Coronary artery (tissue), 2 donors: ENCODE results near the gene G3BP2.
"Not testable (repeated sequence)": the region's sequence is repeated elsewhere in the genome, so short reads cannot be mapped to it uniquely, and the experiment has no call there.

ENCODE experiments used
- DNase-seq: peaks from one replicate; pipeline ENCODE4 v3.0.0-alpha.2; 2017; ENCODE audit warnings: low spot score
- H3K27ac ChIP-seq, 2 donors: fragments of 200-600 bp; sonication (generic); one replicate each; pipeline ENCODE4 v1.5.1; 2016 to 2019
- H3K4me3 ChIP-seq: fragments of 200-600 bp; sonication (generic); 2 replicates; pipeline ENCODE4 v1.5.1; 2016; ENCODE audit warnings: mild to moderate bottlenecking, moderate library complexity
- TF ChIP-seq, protein P1 (sequence below): fragments of 200-600 bp; sonication (generic); IDR thresholded peaks from one replicate; pipeline ENCODE4 v1.5.1; 2019; ENCODE audit warnings: antibody characterized with exemption

G3BP2 gene

DNA sequence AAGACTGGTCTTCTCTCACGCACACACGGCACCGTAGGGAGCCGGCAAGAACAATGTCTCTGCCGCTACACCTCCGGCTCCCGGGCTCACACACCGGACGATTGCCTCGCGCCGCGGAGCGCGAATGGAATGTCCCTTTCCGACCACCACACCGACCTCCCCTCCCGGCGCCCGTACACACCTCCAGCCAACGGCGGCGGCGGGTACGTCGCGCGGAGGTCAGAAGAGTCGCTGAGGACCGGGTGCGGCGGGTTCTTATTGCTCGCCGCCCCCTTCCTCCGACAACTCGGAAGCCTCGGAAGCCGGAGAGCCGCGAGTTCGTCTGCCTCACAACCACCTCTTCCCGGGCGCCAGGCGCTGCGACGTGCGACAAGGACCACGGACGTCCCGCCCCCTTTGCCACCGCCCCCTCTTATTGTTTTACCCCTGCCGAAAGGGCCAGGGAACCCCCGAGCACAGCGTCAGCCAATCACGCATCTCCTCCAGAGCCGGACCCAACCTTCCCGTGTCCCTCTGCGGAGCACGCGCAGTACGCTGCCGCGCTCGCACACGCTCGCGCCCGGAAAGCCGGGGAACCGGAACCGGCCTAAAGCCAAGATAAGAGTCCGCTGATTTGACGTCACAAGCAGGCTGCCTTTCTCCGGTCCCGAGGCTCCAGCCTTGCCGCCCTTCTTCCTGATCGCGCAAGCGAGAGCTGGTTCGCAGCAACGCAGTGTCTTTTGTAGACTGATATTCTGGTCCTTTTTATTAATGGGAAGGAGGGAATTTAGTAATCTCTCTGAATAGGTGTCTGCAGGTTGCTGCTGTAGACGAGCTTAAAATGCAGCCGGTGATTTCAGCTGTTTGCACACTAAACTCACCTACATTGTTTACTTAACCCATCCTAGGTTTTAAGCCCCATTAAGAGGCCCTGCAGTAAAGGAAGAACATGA is at the start of gene G3BP2:
Gene G3BP2 (minus strand): TSS at position 385 of the 932 bp plus-strand sequence. CDS start 11,386 bp downstream, outside the sequence.
- Histone ChIP-seq H3K4me3 (peak within 1 kb of the TSS; percentile 94), H3K27ac (peak within 1 kb of the TSS; percentile 95 to 99)
- peak; percentile 99 for DNase-seq
- TF ChIP-seq, protein P1, sequence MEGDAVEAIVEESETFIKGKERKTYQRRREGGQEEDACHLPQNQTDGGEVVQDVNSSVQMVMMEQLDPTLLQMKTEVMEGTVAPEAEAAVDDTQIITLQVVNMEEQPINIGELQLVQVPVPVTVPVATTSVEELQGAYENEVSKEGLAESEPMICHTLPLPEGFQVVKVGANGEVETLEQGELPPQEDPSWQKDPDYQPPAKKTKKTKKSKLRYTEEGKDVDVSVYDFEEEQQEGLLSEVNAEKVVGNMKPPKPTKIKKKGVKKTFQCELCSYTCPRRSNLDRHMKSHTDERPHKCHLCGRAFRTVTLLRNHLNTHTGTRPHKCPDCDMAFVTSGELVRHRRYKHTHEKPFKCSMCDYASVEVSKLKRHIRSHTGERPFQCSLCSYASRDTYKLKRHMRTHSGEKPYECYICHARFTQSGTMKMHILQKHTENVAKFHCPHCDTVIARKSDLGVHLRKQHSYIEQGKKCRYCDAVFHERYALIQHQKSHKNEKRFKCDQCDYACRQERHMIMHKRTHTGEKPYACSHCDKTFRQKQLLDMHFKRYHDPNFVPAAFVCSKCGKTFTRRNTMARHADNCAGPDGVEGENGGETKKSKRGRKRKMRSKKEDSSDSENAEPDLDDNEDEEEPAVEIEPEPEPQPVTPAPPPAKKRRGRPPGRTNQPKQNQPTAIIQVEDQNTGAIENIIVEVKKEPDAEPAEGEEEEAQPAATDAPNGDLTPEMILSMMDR = no peak

DNA sequence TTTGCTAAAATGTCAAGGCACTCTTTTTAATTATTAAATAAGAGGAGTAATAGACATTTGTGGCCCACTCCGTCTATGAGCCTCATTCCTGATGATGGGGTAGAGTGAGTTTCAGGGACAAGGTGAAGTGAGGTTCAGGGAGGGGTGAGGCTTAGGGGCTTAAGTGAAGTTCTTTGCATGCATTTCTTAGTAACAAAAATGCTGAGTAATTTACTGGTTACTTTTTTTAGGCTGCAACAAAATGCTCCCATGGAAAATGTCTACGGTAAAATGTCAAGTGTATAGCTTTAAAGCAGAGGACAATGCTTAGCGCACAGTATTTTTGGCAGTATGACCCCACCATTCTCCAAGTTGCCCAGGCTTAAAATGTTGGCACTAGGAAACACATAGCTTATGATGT is 49.2 kb upstream of the G3BP2 start:
- TF ChIP-seq, protein P1 = no peak
- Histone ChIP-seq H3K27ac (no peak overlapping the region), H3K4me3 (no peak overlapping the region)
- no peak for DNase-seq

DNA sequence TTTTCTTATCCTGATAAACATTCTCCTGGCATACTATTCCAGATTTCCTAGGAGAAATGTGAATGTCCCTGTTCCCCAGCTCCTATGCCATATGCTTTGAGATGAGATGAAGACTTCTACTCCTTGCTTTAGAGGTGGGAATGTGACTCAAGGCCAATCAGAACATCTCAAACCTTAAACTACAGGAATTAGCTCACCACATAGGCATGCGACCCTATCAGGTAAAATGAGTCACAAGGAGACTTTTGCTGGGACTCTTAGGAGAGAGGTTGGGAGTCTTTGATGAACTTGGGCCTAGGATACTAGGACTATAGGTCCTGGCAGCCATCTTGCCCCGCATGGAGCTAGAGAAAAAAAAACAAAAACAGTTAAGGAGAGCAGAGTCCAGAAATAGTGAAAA is 45.3 kb upstream of the G3BP2 start:
- H3K27ac ChIP-seq = no peak overlapping the region
- DNase-seq = no peak
- no peak overlapping the region for H3K4me3 ChIP-seq
- TF ChIP-seq, protein P1 = no peak

DNA sequence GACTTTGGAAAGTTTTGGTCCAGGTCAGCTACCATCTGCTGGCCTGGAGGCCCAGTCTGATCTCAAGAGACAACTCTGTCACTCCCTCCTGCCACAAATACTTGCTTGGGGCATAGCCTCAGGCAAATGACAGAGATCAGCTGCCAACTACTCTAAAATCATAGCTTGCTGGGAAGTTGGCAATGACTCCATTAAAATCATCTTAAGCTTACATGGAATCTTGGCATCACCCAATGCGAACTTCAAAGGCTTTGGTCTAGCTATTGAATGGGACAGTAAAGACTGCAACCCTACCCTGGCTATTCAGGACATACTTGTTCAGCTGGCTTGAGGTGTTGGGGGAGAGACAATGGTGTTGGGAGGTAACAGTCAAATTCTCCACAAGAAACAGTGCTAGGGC is 44.2 kb upstream of the G3BP2 start:
- no peak overlapping the region for H3K27ac ChIP-seq
- H3K4me3 ChIP-seq = no peak overlapping the region
- TF ChIP-seq, protein P1 = no peak
- DNase-seq = no peak

DNA sequence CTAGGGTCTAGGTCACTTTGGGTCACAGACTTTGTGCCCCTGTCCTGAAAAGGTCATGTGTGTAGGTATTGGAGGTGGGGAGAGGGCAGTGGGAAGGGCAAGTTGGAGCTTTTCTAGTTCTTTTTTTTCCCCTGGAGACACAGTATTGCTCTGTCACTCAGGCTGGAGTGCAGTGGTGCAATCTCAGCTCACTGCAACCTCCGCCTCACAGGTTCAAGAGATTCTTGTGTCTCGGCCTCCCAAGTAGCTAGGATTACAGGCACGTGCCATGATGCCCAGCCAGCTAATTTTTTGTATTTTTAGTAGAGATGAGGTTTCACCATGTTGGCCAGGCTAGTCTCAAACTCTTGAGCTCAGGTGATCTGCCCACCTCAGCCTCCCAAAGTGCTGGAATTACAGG is 42.8 kb upstream of the G3BP2 start:
- not testable (repeated sequence) for H3K27ac ChIP-seq, H3K4me3 ChIP-seq, DNase-seq

DNA sequence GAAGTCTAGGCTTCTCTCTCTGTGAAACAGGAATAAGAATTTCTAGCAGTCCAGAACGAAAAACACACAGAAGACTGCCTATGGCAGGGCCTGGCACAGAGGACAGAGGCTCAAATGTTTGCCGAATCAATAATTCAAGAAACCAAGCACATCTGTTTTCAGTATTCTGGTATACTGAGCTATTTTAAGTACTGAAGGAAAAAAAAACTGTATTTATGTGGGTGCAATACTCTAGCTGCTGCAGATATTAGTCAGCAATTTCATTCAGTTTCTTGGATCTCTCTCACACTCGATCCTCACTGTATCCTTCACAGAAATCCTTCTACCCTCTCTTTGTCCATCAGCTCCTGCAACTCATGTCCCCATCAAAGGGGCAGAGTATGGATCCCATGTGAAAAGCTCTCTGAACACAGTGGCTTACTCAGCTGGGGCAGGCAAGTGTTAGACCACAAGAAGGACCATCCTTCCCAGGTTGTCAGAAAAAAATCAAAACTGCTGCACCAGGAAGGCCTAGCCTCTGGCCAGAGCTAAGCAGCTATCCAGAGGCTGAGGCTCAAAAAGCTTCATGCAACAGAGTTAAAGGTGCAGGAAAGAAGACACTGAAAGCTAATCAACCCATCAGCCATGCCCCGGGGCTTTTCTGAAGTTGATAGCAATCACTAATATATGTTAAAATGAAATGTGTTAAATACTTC is 42.0 kb upstream of the G3BP2 start:
- Histone ChIP-seq H3K4me3 (no peak overlapping the region), H3K27ac (peak overlapping the region; percentile 14 to 47)
- TF ChIP-seq, protein P1 = no peak
- no peak for DNase-seq

DNA sequence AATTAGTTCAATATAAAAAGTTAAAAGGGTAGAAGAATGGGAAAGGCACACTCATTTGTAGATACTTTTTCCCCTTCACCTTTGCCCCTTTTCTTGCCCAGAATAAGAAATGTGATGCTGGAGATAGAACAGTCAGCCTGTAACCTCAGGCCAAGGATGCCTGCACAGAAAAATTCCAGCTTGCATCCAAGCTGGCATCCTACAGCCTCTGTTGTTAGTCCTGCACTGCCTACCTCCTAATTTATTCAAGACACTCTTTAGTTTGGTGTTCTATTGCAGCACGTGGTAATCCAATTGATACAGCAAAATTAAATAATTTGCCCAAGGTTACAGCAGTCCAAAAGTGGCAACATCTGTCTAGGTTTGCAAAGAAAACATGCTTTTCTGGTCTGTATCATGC is 41.5 kb upstream of the G3BP2 start:
- Histone ChIP-seq H3K27ac (peak overlapping the region; percentile 14 to 23), H3K4me3 (no peak overlapping the region)
- TF ChIP-seq, protein P1 = no peak
- no peak for DNase-seq
